ENCODE data around the gene BNIP3.

BNIP3 gene

GRCh38 chr10:131963350-131963749, 18.4 kb downstream of the BNIP3 start:
- Histone ChIP-seq H3K9me2 (replicated peaks; ENCODE audit: control insufficient read depth, low read length) (no peaks in the 10 kb centered on the region), H3K4me2 (ENCODE audit: low read length) (no peak overlapping the region), H3K27me3 (ENCODE audit: control insufficient read depth, low read length) (no peaks in the 10 kb centered on the region), H3K36me3 (ENCODE audit: control insufficient read depth, low read length) (peaks cover 11% of the 10 kb centered on the region), H3K4me3 (ENCODE audit: low read length) (no peak overlapping the region), H3F3A (ENCODE audit: control insufficient read depth, insufficient read depth) (peaks cover 5% of the 10 kb centered on the region; the same call in 1 of the 2 replicates), H3K79me2 (ENCODE audit: control insufficient read depth, low read length) (no peaks in the 10 kb centered on the region), H3K9me3 (ENCODE audit: control insufficient read depth, insufficient read depth, low read length) (no peaks in the 10 kb centered on the region), H4K20me1 (ENCODE audit: control insufficient read depth, insufficient read depth, low read depth, low read length) (no peaks in the 10 kb centered on the region; the same call in 1 of the 2 replicates), H3K27ac (ENCODE audit: low read depth, low read length) (no peak overlapping the region), H3K4me1 (ENCODE audit: control insufficient read depth, low read length) (no peaks in the 10 kb centered on the region)
- no peak for TF ChIP-seq EZH2phosphoT487 (IDR thresholded peaks at IDR 0.05; ENCODE audit: borderline replicate concordance, low read length)
- TF ChIP-seq CTCF (IDR thresholded peaks at IDR 0.05; ENCODE audit: low read depth, low read length, poor library complexity, severe bottlenecking) = no peak

GRCh38 chr10:131961777-131962662, 19.7 kb downstream of the BNIP3 start:
- Histone ChIP-seq H3K4me2 (ENCODE audit: low read length) (no peak overlapping the region), H3K27me3 (ENCODE audit: control insufficient read depth, low read length) (no peaks in the 10 kb centered on the region), H3K4me3 (ENCODE audit: low read length) (no peak overlapping the region), H3K36me3 (ENCODE audit: control insufficient read depth, low read length) (peaks cover 12% of the 10 kb centered on the region), H3K9me2 (replicated peaks; ENCODE audit: control insufficient read depth, low read length) (no peaks in the 10 kb centered on the region), H3K27ac (ENCODE audit: low read depth, low read length) (no peak overlapping the region), H4K20me1 (ENCODE audit: control insufficient read depth, insufficient read depth, low read depth, low read length) (no peaks in the 10 kb centered on the region; the same call in 1 of the 2 replicates), H3K79me2 (ENCODE audit: control insufficient read depth, low read length) (no peaks in the 10 kb centered on the region), H3F3A (ENCODE audit: control insufficient read depth, insufficient read depth) (peaks cover 5% of the 10 kb centered on the region; the same call in 1 of the 2 replicates), H3K4me1 (ENCODE audit: control insufficient read depth, low read length) (no peaks in the 10 kb centered on the region), H3K9me3 (ENCODE audit: control insufficient read depth, insufficient read depth, low read length) (no peaks in the 10 kb centered on the region)
- TF ChIP-seq EZH2phosphoT487 (IDR thresholded peaks at IDR 0.05; ENCODE audit: borderline replicate concordance, low read length) (no peak), CTCF (IDR thresholded peaks at IDR 0.05; ENCODE audit: low read depth, low read length, poor library complexity, severe bottlenecking) (no peak)

- Histone ChIP-seq H3K36me3 (ENCODE audit: control insufficient read depth, low read length) (peaks cover 15% of the 10 kb centered on the region), H3F3A (ENCODE audit: control insufficient read depth, insufficient read depth) (peaks cover 2% of the 10 kb centered on the region; the same call in 1 of the 2 replicates), H3K9me3 (ENCODE audit: control insufficient read depth, insufficient read depth, low read length) (no peaks in the 10 kb centered on the region), H3K27me3 (ENCODE audit: control insufficient read depth, low read length) (no peaks in the 10 kb centered on the region), H3K4me3 (ENCODE audit: low read length) (no peak overlapping the region), H3K9me2 (replicated peaks; ENCODE audit: control insufficient read depth, low read length) (no peaks in the 10 kb centered on the region), H3K79me2 (ENCODE audit: control insufficient read depth, low read length) (no peaks in the 10 kb centered on the region), H3K4me2 (ENCODE audit: low read length) (no peak overlapping the region), H3K4me1 (ENCODE audit: control insufficient read depth, low read length) (no peaks in the 10 kb centered on the region), H4K20me1 (ENCODE audit: control insufficient read depth, insufficient read depth, low read depth, low read length) (no peaks in the 10 kb centered on the region; the same call in 1 of the 2 replicates), H3K27ac (ENCODE audit: low read depth, low read length) (no peak overlapping the region)
- no peak for TF ChIP-seq EZH2phosphoT487 (IDR thresholded peaks at IDR 0.05; ENCODE audit: borderline replicate concordance, low read length)
- no peak for TF ChIP-seq CTCF (IDR thresholded peaks at IDR 0.05; ENCODE audit: low read depth, low read length, poor library complexity, severe bottlenecking)
Measured at GRCh38 chr10:131961047-131961776, 20.5 kb downstream of the BNIP3 start.

Data from DOHH2 (cell line).